G401.6 (cell line): ENCODE measurements around the gene ZNF77.
"Not testable (repeated sequence)": the region's sequence is repeated elsewhere in the genome, so short reads cannot be mapped to it uniquely, and the experiment has no call there.

Experiments used
- FAIRE-seq: peaks from 2 replicates; lab custom pipeline; 2012; peaks lifted over from hg19 to GRCh38; lab: Jason Lieb, UNC

ZNF77 gene

GRCh38 chr19:2917275-2918184 lies 27.2 kb downstream of the ZNF77 start:
- FAIRE-seq = no peak

GRCh38 chr19:2912306-2912705 lies 32.5 kb downstream of the ZNF77 start:
- FAIRE-seq = no peak

- FAIRE-seq = no peak
These were observed 38.1 kb downstream of the ZNF77 start for GRCh38 chr19:2906631-2907195.

- FAIRE-seq = no peak
These were observed 38.8 kb downstream of the ZNF77 start for GRCh38 chr19:2905918-2906519.

- not testable (repeated sequence) for FAIRE-seq
These were observed 41.4 kb downstream of the ZNF77 start for GRCh38 chr19:2903326-2903725.

GRCh38 chr19:2902590-2903218 lies 42.1 kb downstream of the ZNF77 start:
- no peak for FAIRE-seq

- FAIRE-seq = peak; percentile 98
These were observed 44.2 kb downstream of the ZNF77 start, which contains the start of gene ZNF57 for GRCh38 chr19:2900296-2901252. ZNF57 (plus strand) TSS chr19:2900928; CDS start chr19:2901046, 118 bp downstream.

GRCh38 chr19:2896694-2897093 lies 48.1 kb downstream of the ZNF77 start:
- no peak for FAIRE-seq

- not testable (repeated sequence) for FAIRE-seq
These were observed 54.2 kb downstream of the ZNF77 start for GRCh38 chr19:2890531-2890930.

- no peak for FAIRE-seq
These were observed 56.0 kb downstream of the ZNF77 start for GRCh38 chr19:2888731-2889224.

- FAIRE-seq = peak; percentile 93
These were observed 57.3 kb downstream of the ZNF77 start for GRCh38 chr19:2887391-2887914.

- no peak for FAIRE-seq
These were observed 59.0 kb downstream of the ZNF77 start for GRCh38 chr19:2885736-2886135.

GRCh38 chr19:2883686-2884439 lies 60.9 kb downstream of the ZNF77 start:
- no peak for FAIRE-seq
